CD8-positive, alpha-beta memory T cell (primary cell): Measurements from ENCODE around the gene OR52B2. TPM values are rescaled to one million over a fixed set of nuclear protein-coding genes. Genes with fewer than 3 reads are reported as not detected.

Experiments used
- CTCF ChIA-PET: fragments of 350-600 bp; sonication (Branson Sonifier 250); formaldehyde crosslinking; loops from one replicate; lab custom pipeline; 2021; ENCODE audit warnings: antibody characterized with exemption; lab: Charles Lee
- POLR2A ChIA-PET: fragments of 350-600 bp; sonication (Branson Sonifier 250); formaldehyde crosslinking; loops from one replicate; lab custom pipeline; 2021; ENCODE audit warnings: antibody characterized with exemption; lab: Charles Lee
- DNase-seq, 5 donors: peaks; one replicate each; pipeline versions ENCODE4 v3.0.0 to v3.0.0-alpha.2; 2020 to 2022; ENCODE audit warnings: mixed read lengths in 1 of 5
- H3K27ac ChIP-seq: one replicate; pipeline ENCODE4 v1.7.0; 2013; ENCODE audit warnings: low read depth, mild to moderate bottlenecking, low read length, moderate library complexity
- H3K27me3 ChIP-seq: 2 replicates; pipeline ENCODE4 v1.7.0; 2013; ENCODE audit warnings: low read length, mild to moderate bottlenecking; ENCODE audit not compliant: insufficient read depth, poor library complexity, severe bottlenecking
- H3K36me3 ChIP-seq: 2 replicates; pipeline ENCODE4 v1.7.0; 2013; ENCODE audit warnings: mild to moderate bottlenecking, low read length, moderate library complexity; ENCODE audit not compliant: insufficient read depth
- H3K4me1 ChIP-seq: 2 replicates; pipeline ENCODE4 v1.7.0; 2013; ENCODE audit warnings: mild to moderate bottlenecking, low read length, moderate library complexity; ENCODE audit not compliant: insufficient read depth
- H3K4me3 ChIP-seq: 2 replicates; pipeline ENCODE4 v1.7.0; 2013; ENCODE audit warnings: mild to moderate bottlenecking, low read length
- H3K9me3 ChIP-seq: 2 replicates; pipeline ENCODE4 v1.7.0; 2013; ENCODE audit warnings: mild to moderate bottlenecking, low read length
- H3K27ac Mint-ChIP-seq, 8 donors: one replicate each; pipeline ENCODE4 v1.8.0; 2020 to 2021; ENCODE audit warnings: mixed read lengths in 8 of 8, mild to moderate bottlenecking in 6 of 8, inconsistent platforms in 3 of 8, moderate library complexity in 3 of 8
- H3K27me3 Mint-ChIP-seq, 2 donors: one replicate each; pipeline ENCODE4 v1.8.0; 2020 to 2021; ENCODE audit warnings: mixed read lengths in 2 of 2, mild to moderate bottlenecking in 1 of 2, moderate library complexity in 1 of 2
- H3K36me3 Mint-ChIP-seq, 3 donors: one replicate each; pipeline ENCODE4 v1.8.0; 2020 to 2021; ENCODE audit warnings: mixed read lengths in 3 of 3, inconsistent platforms in 1 of 3, mild to moderate bottlenecking in 1 of 3
- H3K4me1 Mint-ChIP-seq, 3 donors: one replicate each; pipeline ENCODE4 v1.8.0; 2020 to 2021; ENCODE audit warnings: mixed read lengths in 3 of 3, inconsistent platforms in 1 of 3, mild to moderate bottlenecking in 1 of 3
- H3K4me3 Mint-ChIP-seq, 7 donors: one replicate each; pipeline ENCODE4 v1.8.0; 2020 to 2021; ENCODE audit warnings: mixed read lengths in 7 of 7, mild to moderate bottlenecking in 6 of 7, moderate library complexity in 4 of 7, inconsistent platforms in 2 of 7
- H3K9me3 Mint-ChIP-seq, 5 donors: one replicate each; pipeline ENCODE4 v1.8.0; 2020 to 2022; ENCODE audit warnings: mixed read lengths in 5 of 5, mild to moderate bottlenecking in 3 of 5, moderate library complexity in 2 of 5, inconsistent platforms in 1 of 5
- polyA plus RNA-seq: library from polyadenylated mRNA; unstranded; fragments of 300-500 nt; fragmentation: Illumina TruSeq; gene quantifications from one replicate; pipeline ENCODE4 v1.2.3, GENCODE V29; 2021
- total RNA-seq, 2 experiments: library from RNA; stranded (reverse); gene quantifications; one replicate each; pipeline ENCODE4 v1.2.3, GENCODE V29; 2021

OR52B2 gene
- total RNA-seq (not detected), polyA plus RNA-seq (not detected)

GRCh38 chr11:6170226-6170625 is at the start of gene OR52B2:
TSS of gene OR52B2 (minus strand) at chr11:6170326. CDS start at chr11:6170326, 0 bp downstream.
- no peak within 1 kb of the TSS for H3K4me3 ChIP-seq
- CTCF ChIA-PET: no interaction called here
- Mint-ChIP-seq H3K36me3 (peaks cover 0 to 11% (median 0%) of the 10 kb centered on the region in 3 donors), H3K4me3 (peak within 1 kb of the TSS in 1 of 7 donors; percentile 49), H3K27me3 (peaks cover 0 to 12% of the 10 kb centered on the region in 2 donors), H3K9me3 (peaks cover 0 to 5% (median 2%) of the 10 kb centered on the region in 5 donors), H3K27ac (no peak within 1 kb of the TSS), H3K4me1 (no peaks in the 10 kb centered on the region)
- no peak for DNase-seq
- H3K4me1 ChIP-seq: no peaks in the 10 kb centered on the region
- no peaks in the 10 kb centered on the region for H3K36me3 ChIP-seq
- H3K27ac ChIP-seq: no peak within 1 kb of the TSS
- POLR2A ChIA-PET: no interaction called here
- H3K9me3 ChIP-seq: no peaks in the 10 kb centered on the region
- H3K27me3 ChIP-seq: no peaks in the 10 kb centered on the region

GRCh38 chr11:6219359-6219758 is 49.2 kb upstream of the OR52B2 start:
- no peak overlapping the region for H3K4me3 ChIP-seq
- no peaks in the 10 kb centered on the region for H3K9me3 ChIP-seq
- POLR2A ChIA-PET: no interaction called here
- peaks cover 9% of the 10 kb centered on the region for H3K4me1 ChIP-seq
- H3K27me3 ChIP-seq: no peaks in the 10 kb centered on the region
- Mint-ChIP-seq H3K9me3 (no peaks in the 10 kb centered on the region), H3K4me3 (peak overlapping the region in 1 of 7 donors; percentile 20), H3K4me1 (peaks cover 0 to 16% (median 2%) of the 10 kb centered on the region in 3 donors), H3K27ac (peak overlapping the region in 2 of 8 donors; percentile 42 to 89), H3K36me3 (peaks cover 12 to 88% (median 49%) of the 10 kb centered on the region in 3 donors), H3K27me3 (no peaks in the 10 kb centered on the region)
- peaks cover 49% of the 10 kb centered on the region for H3K36me3 ChIP-seq
- H3K27ac ChIP-seq: no peak overlapping the region
- DNase-seq: no peak
- CTCF ChIA-PET: interaction anchor here (0.7 kb wide), 1 partner anchor 134 kb away, joined by 3 read pairs; no protein-coding TSS in a partner anchor

GRCh38 chr11:6217722-6218121 is 47.6 kb upstream of the OR52B2 start:
- DNase-seq: no peak
- Mint-ChIP-seq H3K27me3 (no peaks in the 10 kb centered on the region), H3K9me3 (no peaks in the 10 kb centered on the region), H3K4me3 (no peak overlapping the region), H3K27ac (peak overlapping the region in 1 of 8 donors; percentile 59), H3K36me3 (peaks cover 9 to 73% (median 43%) of the 10 kb centered on the region in 3 donors), H3K4me1 (peaks cover 0 to 16% (median 2%) of the 10 kb centered on the region in 3 donors)
- H3K4me1 ChIP-seq: peaks cover 9% of the 10 kb centered on the region
- H3K9me3 ChIP-seq: no peaks in the 10 kb centered on the region
- peaks cover 45% of the 10 kb centered on the region for H3K36me3 ChIP-seq
- H3K4me3 ChIP-seq: no peak overlapping the region
- CTCF ChIA-PET: no interaction called here
- POLR2A ChIA-PET: no interaction called here
- no peak overlapping the region for H3K27ac ChIP-seq
- no peaks in the 10 kb centered on the region for H3K27me3 ChIP-seq

- Histone ChIP-seq H3K27ac (no peak overlapping the region), H3K9me3 (no peaks in the 10 kb centered on the region), H3K36me3 (peaks cover 40% of the 10 kb centered on the region), H3K27me3 (no peaks in the 10 kb centered on the region), H3K4me1 (peaks cover 9% of the 10 kb centered on the region), H3K4me3 (no peak overlapping the region)
- Mint-ChIP-seq H3K9me3 (no peaks in the 10 kb centered on the region), H3K27ac (peak overlapping the region in 2 of 8 donors; percentile 11 to 83), H3K4me1 (peaks cover 0 to 13% (median 2%) of the 10 kb centered on the region in 3 donors), H3K4me3 (no peak overlapping the region), H3K27me3 (no peaks in the 10 kb centered on the region), H3K36me3 (peaks cover 4 to 61% (median 34%) of the 10 kb centered on the region in 3 donors)
- ChIA-PET POLR2A (no interaction called here), CTCF (interaction anchor here (1.5 kb wide), 1 partner anchor 34 kb away, joined by 5 read pairs; no protein-coding TSS in a partner anchor)
- DNase-seq: no peak
Measured at GRCh38 chr11:6216501-6216900, 46.4 kb upstream of the OR52B2 start.

GRCh38 chr11:6214530-6214929 is 44.4 kb upstream of the OR52B2 start:
- Mint-ChIP-seq H3K4me1 (peaks cover 0 to 8% (median 2%) of the 10 kb centered on the region in 3 donors), H3K4me3 (no peak overlapping the region), H3K36me3 (peaks cover 4 to 60% (median 32%) of the 10 kb centered on the region in 3 donors), H3K27me3 (no peaks in the 10 kb centered on the region), H3K9me3 (no peaks in the 10 kb centered on the region), H3K27ac (no peak overlapping the region)
- no peak overlapping the region for H3K27ac ChIP-seq
- peaks cover 30% of the 10 kb centered on the region for H3K36me3 ChIP-seq
- peaks cover under 1% of the 10 kb centered on the region for H3K4me1 ChIP-seq
- H3K27me3 ChIP-seq: no peaks in the 10 kb centered on the region
- no peak for DNase-seq
- H3K9me3 ChIP-seq: no peaks in the 10 kb centered on the region
- no peak overlapping the region for H3K4me3 ChIP-seq
- POLR2A ChIA-PET: no interaction called here
- CTCF ChIA-PET: interaction anchor here (0.8 kb wide), 1 partner anchor 378 kb away, joined by 3 read pairs; no protein-coding TSS in a partner anchor

GRCh38 chr11:6210274-6210955 is 40.3 kb upstream of the OR52B2 start:
- Mint-ChIP-seq H3K27ac (peak overlapping the region in 2 of 8 donors; percentile 34 to 44), H3K36me3 (peaks cover 0 to 58% (median 14%) of the 10 kb centered on the region in 3 donors), H3K27me3 (no peaks in the 10 kb centered on the region), H3K4me1 (no peaks in the 10 kb centered on the region), H3K9me3 (no peaks in the 10 kb centered on the region), H3K4me3 (no peak overlapping the region)
- Histone ChIP-seq H3K9me3 (no peaks in the 10 kb centered on the region), H3K4me3 (no peak overlapping the region), H3K27ac (no peak overlapping the region), H3K36me3 (peaks cover 12% of the 10 kb centered on the region), H3K4me1 (no peaks in the 10 kb centered on the region), H3K27me3 (no peaks in the 10 kb centered on the region)
- POLR2A ChIA-PET: no interaction called here
- DNase-seq: no peak
- CTCF ChIA-PET: no interaction called here

GRCh38 chr11:6209801-6210200 is 39.7 kb upstream of the OR52B2 start:
- Mint-ChIP-seq H3K9me3 (no peaks in the 10 kb centered on the region), H3K4me3 (no peak overlapping the region), H3K4me1 (peaks cover 0 to 4% (median under 1%) of the 10 kb centered on the region in 3 donors), H3K36me3 (peaks cover 0 to 58% (median 11%) of the 10 kb centered on the region in 3 donors), H3K27ac (peak overlapping the region in 1 of 8 donors; percentile 45), H3K27me3 (no peaks in the 10 kb centered on the region)
- no peak overlapping the region for H3K27ac ChIP-seq
- H3K36me3 ChIP-seq: peaks cover 12% of the 10 kb centered on the region
- no peak overlapping the region for H3K4me3 ChIP-seq
- DNase-seq: no peak
- no peaks in the 10 kb centered on the region for H3K27me3 ChIP-seq
- POLR2A ChIA-PET: no interaction called here
- no peaks in the 10 kb centered on the region for H3K4me1 ChIP-seq
- CTCF ChIA-PET: no interaction called here
- H3K9me3 ChIP-seq: no peaks in the 10 kb centered on the region

GRCh38 chr11:6206456-6207180 is 36.5 kb upstream of the OR52B2 start:
- H3K4me1 ChIP-seq: peaks cover 20% of the 10 kb centered on the region
- H3K27ac Mint-ChIP-seq: peak overlapping the region in 3 of 8 donors; percentile 31 to 65 (median 31)
- no peak overlapping the region for H3K27ac ChIP-seq
- DNase-seq: no peak
- no peaks in the 10 kb centered on the region for H3K27me3 Mint-ChIP-seq
- no peak overlapping the region for H3K4me3 Mint-ChIP-seq
- POLR2A ChIA-PET: no interaction called here
- no peaks in the 10 kb centered on the region for H3K9me3 ChIP-seq
- H3K9me3 Mint-ChIP-seq: no peaks in the 10 kb centered on the region
- peaks cover 28 to 35% (median 32%) of the 10 kb centered on the region in 3 donors for H3K4me1 Mint-ChIP-seq
- H3K36me3 ChIP-seq: no peaks in the 10 kb centered on the region
- CTCF ChIA-PET: no interaction called here
- peaks cover 0 to 58% (median 11%) of the 10 kb centered on the region in 3 donors for H3K36me3 Mint-ChIP-seq
- H3K4me3 ChIP-seq: no peak overlapping the region
- no peaks in the 10 kb centered on the region for H3K27me3 ChIP-seq
